HFFc6 (cell line): ENCODE measurements around the gene KRTAP4-4. TPM values are rescaled to one million over a fixed set of nuclear protein-coding genes. Genes with fewer than 3 reads are reported as not detected.
"Not testable (repeated sequence)": the region's sequence is repeated elsewhere in the genome, so short reads cannot be mapped to it uniquely, and the experiment has no call there.

ENCODE experiments used
- DNase-seq: peaks from one replicate; pipeline ENCODE4 v3.0.0-alpha.2; 2018
- H3K27ac Mint-ChIP-seq: 2 replicates; pipeline ENCODE4 v1.8.0; 2020; ENCODE audit warnings: mild to moderate bottlenecking, mixed read lengths
- H3K27me3 Mint-ChIP-seq: 2 replicates; pipeline ENCODE4 v1.8.0; 2021; ENCODE audit warnings: mild to moderate bottlenecking, moderate library complexity, mixed read lengths; ENCODE audit not compliant: insufficient read depth
- H3K36me3 Mint-ChIP-seq: 2 replicates; pipeline ENCODE4 v1.8.0; 2021; ENCODE audit warnings: low read depth, mixed read lengths
- H3K4me1 Mint-ChIP-seq: 2 replicates; pipeline ENCODE4 v1.8.0; 2020; ENCODE audit warnings: low read depth, mixed read lengths
- H3K4me3 Mint-ChIP-seq: 2 replicates; pipeline ENCODE4 v1.8.0; 2020; ENCODE audit warnings: mild to moderate bottlenecking, moderate library complexity, mixed read lengths
- H3K9me3 Mint-ChIP-seq: 2 replicates; pipeline ENCODE4 v1.8.0; 2020; ENCODE audit warnings: mild to moderate bottlenecking, mixed read lengths
- CTCF ChIP-seq: fragments of 200-600 bp; sonication (generic); IDR thresholded peaks from 2 replicates; pipeline ENCODE4 v1.5.0; 2021; ENCODE audit warnings: antibody characterized with exemption, mild to moderate bottlenecking
- total RNA-seq, 6 experiments: library from RNA; stranded (reverse); fragmentation: NEBNext Ultra II Directional; extraction: Animal tissue kit (Norgen Biotek cat#: 25700); gene quantifications; 2 replicates in 1 of 6; 3 replicates in 5 of 6; pipeline ENCODE4 v1.2.3, GENCODE V29; 2021

The KRTAP4-4 gene
- total RNA-seq, 6 experiments from 2014 or later, result not detected

DNA sequence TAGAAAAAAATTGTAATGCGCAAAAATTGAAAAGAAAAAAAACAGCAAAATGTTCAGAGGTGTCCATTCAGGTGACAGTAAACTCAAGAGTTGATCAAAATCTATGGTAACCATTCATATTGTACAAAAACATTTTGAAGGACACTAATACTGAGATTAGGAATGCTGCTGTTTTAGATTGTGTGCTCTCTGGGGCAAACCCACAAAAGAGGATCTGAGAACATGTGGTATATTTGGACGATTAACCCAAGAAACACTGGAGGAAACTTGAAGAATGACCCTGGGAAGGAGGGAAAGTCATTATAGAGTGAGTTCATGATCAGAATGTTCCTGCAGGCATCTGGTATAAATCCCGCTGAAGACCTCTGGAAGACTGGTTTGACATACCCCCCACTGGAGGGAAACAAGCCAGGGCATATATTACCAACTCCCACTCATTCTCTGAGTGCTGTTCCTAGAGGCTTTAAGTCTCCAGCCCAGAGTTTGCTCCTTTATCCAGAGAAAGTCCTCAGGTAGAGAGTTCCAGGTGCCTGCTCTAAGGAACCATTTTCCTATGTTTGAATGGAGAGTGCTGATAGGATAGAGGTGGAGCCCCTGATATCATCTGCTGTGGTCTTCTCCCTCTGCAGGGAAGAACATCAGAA lies 16.3 kb upstream of the KRTAP4-4 start:
- TF ChIP-seq CTCF, result no peak
- no peak for DNase-seq
- Mint-ChIP-seq H3K9me3 (no peaks in the 10 kb centered on the region), H3K27me3 (peaks cover 1% of the 10 kb centered on the region; the same call in 1 of the 2 replicates), H3K4me3 (no peak overlapping the region), H3K4me1 (peaks cover 34% of the 10 kb centered on the region), H3K36me3 (no peaks in the 10 kb centered on the region), H3K27ac (no peak overlapping the region)

GRCh38 chr17:41171886-41172285 lies 11.3 kb upstream of the KRTAP4-4 start:
- Mint-ChIP-seq H3K27me3 (peaks cover 1% of the 10 kb centered on the region; the same call in 1 of the 2 replicates), H3K4me3 (no peak overlapping the region), H3K27ac (no peak overlapping the region), H3K36me3 (no peaks in the 10 kb centered on the region), H3K4me1 (peaks cover 7% of the 10 kb centered on the region; the same call in 1 of the 2 replicates), H3K9me3 (no peaks in the 10 kb centered on the region)
- no peak for TF ChIP-seq CTCF
- DNase-seq, result no peak

DNA sequence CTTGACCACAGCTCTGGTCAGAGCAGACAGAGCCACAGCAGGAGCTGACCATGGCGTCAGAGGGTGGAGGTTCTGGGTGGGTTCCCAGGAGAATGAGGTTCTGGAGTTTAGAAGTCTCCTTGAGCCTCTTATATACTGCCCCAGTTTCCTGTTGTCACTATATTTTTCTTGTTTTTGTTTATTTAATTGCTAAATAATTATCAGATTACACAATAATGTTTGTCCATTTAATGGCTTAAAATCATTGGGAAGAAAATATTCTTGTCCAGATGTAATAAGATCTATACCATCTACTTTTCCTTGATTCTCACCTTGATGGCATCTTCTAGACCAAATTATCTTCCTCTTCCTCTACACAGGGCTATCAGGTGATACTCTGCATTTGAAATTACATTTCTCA lies 7.6 kb upstream of the KRTAP4-4 start, which contains the start of gene KRTAP4-3:
TSS of gene KRTAP4-3 (minus strand) at position 101 of the 400 bp plus-strand sequence. CDS start at position 52, 49 bp downstream.
- no peak for DNase-seq
- no peak for TF ChIP-seq CTCF
- no peaks in the 10 kb centered on the region for H3K36me3 Mint-ChIP-seq
- H3K4me1 Mint-ChIP-seq, result peaks cover 16% of the 10 kb centered on the region
- H3K27me3 Mint-ChIP-seq, result no peaks in the 10 kb centered on the region; the same call in 1 of the 2 replicates
- no peak within 1 kb of the TSS for H3K27ac Mint-ChIP-seq
- H3K4me3 Mint-ChIP-seq, result no peak within 1 kb of the TSS
- no peaks in the 10 kb centered on the region for H3K9me3 Mint-ChIP-seq

- H3K4me1 Mint-ChIP-seq, result peaks cover 18% of the 10 kb centered on the region
- no peak for TF ChIP-seq CTCF
- H3K27me3 Mint-ChIP-seq, result no peaks in the 10 kb centered on the region; the same call in 1 of the 2 replicates
- H3K4me3 Mint-ChIP-seq, result no peak overlapping the region
- H3K27ac Mint-ChIP-seq, result no peak overlapping the region
- DNase-seq, result no peak
- H3K9me3 Mint-ChIP-seq, result no peaks in the 10 kb centered on the region
- no peaks in the 10 kb centered on the region for H3K36me3 Mint-ChIP-seq
Observed at GRCh38 chr17:41167561-41167960, 7.0 kb upstream of the KRTAP4-4 start.

GRCh38 chr17:41163828-41164227 lies 3.3 kb upstream of the KRTAP4-4 start:
- DNase-seq, result no peak
- H3K9me3 Mint-ChIP-seq, result no peaks in the 10 kb centered on the region
- peaks cover 1% of the 10 kb centered on the region; the same call in 1 of the 2 replicates for H3K27me3 Mint-ChIP-seq
- no peak overlapping the region for H3K27ac Mint-ChIP-seq
- H3K36me3 Mint-ChIP-seq, result no peaks in the 10 kb centered on the region
- H3K4me3 Mint-ChIP-seq, result peak overlapping the region; percentile 12; the same call in 1 of the 2 replicates
- H3K4me1 Mint-ChIP-seq, result peaks cover 12% of the 10 kb centered on the region
- no peak for TF ChIP-seq CTCF

DNA sequence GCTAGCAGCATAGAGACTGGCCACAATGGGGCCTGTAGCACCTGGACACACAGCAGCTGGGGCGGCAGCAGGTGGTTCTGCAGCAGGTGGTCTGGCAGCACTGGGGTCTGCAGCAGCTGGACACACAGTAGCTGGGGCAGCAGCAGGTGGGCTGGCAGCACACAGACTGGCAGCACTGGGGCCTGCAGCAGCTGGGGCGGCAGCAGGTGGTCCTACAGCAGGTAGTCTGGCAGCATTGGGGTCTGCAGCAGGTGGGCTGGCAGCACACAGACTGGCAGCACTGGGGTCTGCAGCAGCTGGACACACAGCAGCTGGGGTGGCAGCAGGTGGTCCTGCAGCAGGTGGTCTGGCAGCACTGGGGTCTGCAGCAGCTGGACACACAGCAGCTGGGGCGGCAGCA lies 358 bp downstream of the KRTAP4-4 start:
- H3K36me3 Mint-ChIP-seq, H3K27ac Mint-ChIP-seq, H3K27me3 Mint-ChIP-seq, H3K9me3 Mint-ChIP-seq, DNase-seq, H3K4me3 Mint-ChIP-seq: not testable (repeated sequence)
- H3K4me1 Mint-ChIP-seq, result peaks cover 17% of the 10 kb centered on the region
